Psoas muscle (tissue), 8 donors: Measurements from ENCODE around the gene SREBF1. TPM values are rescaled to one million over a fixed set of nuclear protein-coding genes. Genes with fewer than 3 reads are reported as not detected.

Experiments
- ATAC-seq, 4 donors: fragments of 200-7000 bp; cut with Tn5 transposase; one replicate each; pipeline ENCODE4 v1.9.1; 2020; ENCODE audit warnings: moderate library complexity in 3 of 4, mild to moderate bottlenecking in 2 of 4
- DNase-seq, 2 donors: peaks; one replicate each; pipeline ENCODE4 v3.0.0-alpha.2; 2020
- H3K27ac ChIP-seq: fragments of 200-600 bp; one replicate; pipeline ENCODE4 v1.8.0; 2022
- H3K27me3 ChIP-seq, 3 donors: fragments of 200-600 bp in 1 of 3; one replicate each; pipeline versions ENCODE4 v1.6.1 to v1.8.0; 2013 to 2022; ENCODE audit warnings: low read length in 2 of 3, mild to moderate bottlenecking in 2 of 3, moderate library complexity in 1 of 3; ENCODE audit not compliant: insufficient read depth in 3 of 3
- H3K36me3 ChIP-seq, 2 donors: fragments of 200-600 bp in 1 of 2; one replicate each; pipeline versions ENCODE4 v1.6.1 to v1.8.0; 2013 to 2022; ENCODE audit warnings: low read depth in 1 of 2, mild to moderate bottlenecking in 1 of 2, moderate library complexity in 1 of 2; ENCODE audit not compliant: insufficient read depth in 1 of 2
- H3K4me1 ChIP-seq: fragments of 200-600 bp; one replicate; pipeline ENCODE4 v1.8.0; 2022
- H3K4me3 ChIP-seq: fragments of 200-600 bp; one replicate; pipeline ENCODE4 v1.8.0; 2022; ENCODE audit warnings: mild to moderate bottlenecking
- H3K9me3 ChIP-seq: fragments of 200-600 bp; one replicate; pipeline ENCODE4 v1.8.0; 2022
- CTCF ChIP-seq: fragments of 200-600 bp; IDR thresholded peaks from one replicate; pipeline ENCODE4 v1.8.0; 2022; ENCODE audit warnings: antibody characterized with exemption
- WGBS, 3 donors: extraction: QIAGEN DNeasy Blood & Tissue Kit; methylation state at CpG; one replicate each; pipeline versions ENCODE4 v1.1.6 to v1.1.7; 2013; 5-methylcytosine and 5-hydroxymethylcytosine counted together
- intact Hi-C, 2 donors: fragments of 100-400 bp; cut with DNase I; formaldehyde crosslinking; loops; one replicate each; pipeline versions ENCODE4 v1.11.0 to v1.14.2; 2022
- polyA plus RNA-seq, 3 donors: library from polyadenylated mRNA; stranded (reverse); fragments of 200-250 nt; gene quantifications; one replicate each; pipeline ENCODE4 v1.2.3, GENCODE V29; 2013
- total RNA-seq, 4 donors: library from RNA; stranded (reverse); fragmentation: NEBNext Ultra II Directional in 2 of 4; extraction: Animal tissue kit (Norgen Biotek cat#: 25700) in 2 of 4; gene quantifications; one replicate each; pipeline versions ENCODE4 v1.2.1 to v1.2.4, GENCODE V29; 2021 to 2023
- donor health status: healthy with polysubstance abuse.
- donor health status: DM: no; HTN: no; CAD: no; lungs with moderate emphysema.
- donor health status: Bipolar disorder and iron deficiency.
- donor health status: healthy.
- donor health status: DM: yes; HTN: yes; CAD: no.
- donor health status: DM: no; HTN: no; CAD: no.
- donor health status: DM: no; HTN: no; CAD: no.
- donor health status: DM: yes; HTN: yes; CAD: no.

Gene SREBF1
- total and polyA plus RNA-seq, 7 donors = 6.2 to 43.0 (median 19.2) TPM

GRCh38 chr17:17819561-17819995 lies 17.2 kb downstream of the SREBF1 start:
- peaks cover 0 to 49% of the 10 kb centered on the region in 2 donors for H3K36me3 ChIP-seq
- H3K9me3 ChIP-seq = no peaks in the 10 kb centered on the region
- H3K27me3 ChIP-seq = no peaks in the 10 kb centered on the region
- peaks cover 76% of the 10 kb centered on the region for H3K4me1 ChIP-seq
- WGBS, 3 donors = 60 to 69% (median 67%) methylated on average over 12 of the region's 12 CpGs
- peak; percentile 14 to 42 (median 26) for ATAC-seq
- peak overlapping the region; percentile 74 for H3K4me3 ChIP-seq
- DNase-seq = peak; percentile 80 to 85
- TF ChIP-seq CTCF = no peak
- intact Hi-C loops = loop anchor here in 1 of 2 donors (10.0 kb wide), 1 partner anchor 215 kb away; the partner anchor contains the start of genes ATPAF2 and GID4
- H3K27ac ChIP-seq = peak overlapping the region; percentile 47

GRCh38 chr17:17819111-17819510 lies 17.7 kb downstream of the SREBF1 start:
- Histone ChIP-seq H3K36me3 (peaks cover 0 to 54% of the 10 kb centered on the region in 2 donors), H3K9me3 (no peaks in the 10 kb centered on the region), H3K4me1 (peaks cover 76% of the 10 kb centered on the region), H3K27ac (peak overlapping the region; percentile 47), H3K27me3 (no peaks in the 10 kb centered on the region), H3K4me3 (no peak overlapping the region)
- intact Hi-C loops = loop anchor here in 1 of 2 donors (10.0 kb wide), 1 partner anchor 216 kb away; the partner anchor contains the start of genes ATPAF2 and GID4
- TF ChIP-seq CTCF = no peak
- DNase-seq (no peak), ATAC-seq (no peak)
- 75 to 92% (median 79%) methylated on average over 12 of the region's 12 CpGs for WGBS, 3 donors

- 67 to 81% (median 77%) methylated on average over 10 of the region's 10 CpGs for WGBS, 3 donors
- DNase-seq (no peak), ATAC-seq (no peak)
- Histone ChIP-seq H3K27ac (no peak overlapping the region), H3K36me3 (peaks cover 3 to 64% of the 10 kb centered on the region in 2 donors), H3K9me3 (no peaks in the 10 kb centered on the region), H3K4me3 (no peak overlapping the region), H3K4me1 (peaks cover 76% of the 10 kb centered on the region), H3K27me3 (no peaks in the 10 kb centered on the region)
- no peak for TF ChIP-seq CTCF
- intact Hi-C loops = loop anchor here in 1 of 2 donors (10.0 kb wide), 1 partner anchor 217 kb away; the partner anchor contains the start of genes ATPAF2 and GID4
These were observed 18.7 kb downstream of the SREBF1 start for GRCh38 chr17:17818088-17818526.

GRCh38 chr17:17817552-17817947 lies 19.2 kb downstream of the SREBF1 start:
- Histone ChIP-seq H3K27ac (peak overlapping the region; percentile 23), H3K9me3 (no peaks in the 10 kb centered on the region), H3K4me3 (no peak overlapping the region), H3K27me3 (no peaks in the 10 kb centered on the region), H3K4me1 (peaks cover 70% of the 10 kb centered on the region), H3K36me3 (peaks cover 3 to 69% of the 10 kb centered on the region in 2 donors)
- DNase-seq (no peak), ATAC-seq (no peak)
- no peak for TF ChIP-seq CTCF
- intact Hi-C loops = loop anchor here in 1 of 2 donors (10.0 kb wide), 1 partner anchor 217 kb away; the partner anchor contains the start of genes ATPAF2 and GID4
- WGBS, 3 donors = 70 to 90% (median 73%) methylated on average over 10 of the region's 10 CpGs
